IPS-NIHi11 (cell line): ENCODE data around the gene KDM4C.
A peak's percentile ranks its signal among the peaks of the same experiment; 100 is the strongest.

Experiments used
- DNase-seq: peaks from one replicate; pipeline ENCODE4 v3.0.0; 2012; ENCODE audit warnings: mixed read lengths, low spot score

Gene KDM4C

GRCh38 chr9:7097785-7098752 lies 340.3 kb downstream of the KDM4C start:
- DNase-seq: no peak

DNA sequence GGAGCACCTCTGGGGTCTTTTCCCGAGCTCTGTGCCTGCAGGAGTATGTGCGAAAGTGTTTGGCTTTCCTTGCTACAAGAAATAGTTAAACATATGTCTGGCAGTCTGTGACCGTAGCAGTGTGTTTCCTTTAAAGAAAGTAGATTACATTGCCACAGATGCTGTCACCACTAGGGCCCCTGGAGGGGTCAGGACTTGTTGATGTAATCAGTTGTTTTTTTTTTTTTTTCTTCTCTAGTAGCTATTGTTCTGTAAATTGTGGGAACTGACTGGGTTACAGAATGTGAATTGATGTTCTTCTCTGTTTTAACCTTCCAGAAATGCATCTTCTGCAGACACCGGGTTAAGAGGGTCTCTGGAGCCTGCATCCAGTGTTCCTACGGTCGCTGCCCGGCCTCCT lies 345.6 kb downstream of the KDM4C start:
- peak; percentile 25 for DNase-seq

GRCh38 chr9:7103771-7104170 lies 346.0 kb downstream of the KDM4C start:
- DNase-seq: no peak

DNA sequence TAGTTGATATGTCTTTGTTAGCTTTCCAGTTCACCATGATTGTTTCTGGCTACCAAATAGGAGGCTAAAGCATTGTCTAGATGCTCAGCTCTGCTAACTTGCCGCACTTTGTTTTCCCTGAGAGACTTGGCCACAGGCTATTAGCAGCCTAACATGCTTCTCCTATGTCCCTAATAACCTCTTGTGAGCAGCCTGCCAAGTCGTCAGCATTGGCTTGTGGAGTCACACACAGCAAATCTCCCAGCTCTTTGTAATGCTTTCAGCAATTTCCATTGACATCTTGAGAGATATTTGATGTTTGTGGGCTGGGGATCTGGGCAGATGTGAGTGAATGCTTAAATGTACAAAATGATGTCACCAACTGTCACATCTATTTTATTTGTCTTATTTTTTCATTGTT lies 346.9 kb downstream of the KDM4C start:
- no peak for DNase-seq

- no peak for DNase-seq
Measured at GRCh38 chr9:7105095-7105494, 347.3 kb downstream of the KDM4C start.

GRCh38 chr9:7108936-7109335 lies 351.2 kb downstream of the KDM4C start:
- no peak for DNase-seq

DNA sequence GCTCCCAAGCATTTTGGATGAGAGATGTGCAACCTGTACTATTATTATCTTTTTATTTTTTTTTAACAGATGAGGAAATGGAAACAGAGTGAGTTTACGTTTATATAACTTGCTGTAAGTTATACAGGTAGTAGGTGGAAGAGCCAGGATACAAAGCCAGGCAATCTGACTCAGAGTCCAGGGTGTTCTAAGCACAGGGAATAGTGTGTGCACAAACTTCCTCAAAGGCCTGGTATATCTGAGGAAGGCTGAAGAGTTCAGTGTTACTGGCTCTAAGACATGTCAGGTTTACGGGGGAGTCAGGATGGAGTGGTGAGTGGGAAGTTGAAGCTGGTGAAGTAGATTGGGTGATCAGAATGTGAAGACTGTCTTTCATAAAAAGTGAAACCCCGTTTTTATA lies 353.6 kb downstream of the KDM4C start:
- no peak for DNase-seq

DNA sequence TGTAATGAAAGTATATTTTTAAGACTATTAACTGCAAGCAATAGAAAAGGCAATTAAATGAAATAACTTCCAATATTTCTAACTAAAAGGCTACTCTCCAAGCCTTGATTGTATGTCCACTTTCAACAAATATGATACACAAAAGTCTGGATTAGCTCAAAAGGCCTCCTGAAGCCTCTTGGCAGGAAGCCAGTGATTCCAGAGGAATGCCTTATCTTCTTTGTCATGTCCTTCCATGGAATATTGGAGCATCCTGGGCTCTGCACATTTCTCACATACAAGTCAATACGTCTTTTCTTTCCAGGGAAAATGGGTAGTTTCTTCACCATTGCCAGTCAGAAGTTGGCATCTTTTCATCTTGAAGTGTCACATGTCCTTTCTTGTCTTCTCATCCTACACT lies 357.8 kb downstream of the KDM4C start:
- DNase-seq: no peak

- no peak for DNase-seq
Measured at GRCh38 chr9:7117676-7118561, 360.1 kb downstream of the KDM4C start.

- no peak for DNase-seq
Measured at GRCh38 chr9:7118633-7119032, 360.9 kb downstream of the KDM4C start.

GRCh38 chr9:7119612-7120011 lies 361.8 kb downstream of the KDM4C start:
- DNase-seq: no peak

- DNase-seq: no peak
Measured at GRCh38 chr9:7121055-7121454, 363.3 kb downstream of the KDM4C start.

GRCh38 chr9:7121664-7122063 lies 363.9 kb downstream of the KDM4C start:
- no peak for DNase-seq

DNA sequence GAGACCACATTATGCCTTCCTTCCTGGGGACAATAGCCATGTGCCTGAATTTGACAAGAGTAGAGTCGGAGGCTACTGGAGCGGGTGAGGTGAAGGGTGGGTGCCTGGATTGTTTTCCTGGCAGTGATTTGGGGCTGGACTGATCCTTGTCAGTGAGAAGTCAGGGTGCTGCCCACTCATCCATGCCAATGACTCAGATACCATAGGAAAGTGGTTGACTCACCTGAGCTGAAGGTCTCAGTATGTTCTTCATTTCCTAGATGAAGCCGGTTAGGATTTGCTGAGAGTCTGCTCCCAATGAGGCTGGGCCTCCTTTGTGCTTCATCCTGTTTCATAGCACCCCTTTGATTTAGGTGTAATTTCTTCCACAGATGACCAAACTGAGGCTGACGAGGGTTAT lies 366.0 kb downstream of the KDM4C start:
- no peak for DNase-seq

DNA sequence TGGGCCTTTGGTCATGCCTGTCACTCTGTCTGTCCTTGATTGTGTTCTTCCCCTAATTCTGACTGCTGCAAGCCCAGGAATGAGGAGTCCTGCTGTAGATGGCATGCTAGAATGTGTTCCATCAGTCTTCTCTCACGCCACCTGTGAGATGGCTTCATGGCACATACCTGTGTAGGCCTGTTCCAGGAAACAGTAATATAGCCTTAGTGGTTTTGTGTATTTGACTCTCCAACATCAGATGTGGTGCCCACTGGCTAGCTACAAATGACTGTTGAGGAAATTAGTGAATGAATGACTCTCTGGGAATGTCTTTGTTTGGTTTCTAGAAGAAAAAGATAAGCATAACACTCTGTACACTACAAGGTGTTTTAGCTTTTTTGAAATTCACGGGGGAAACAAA lies 367.5 kb downstream of the KDM4C start:
- no peak for DNase-seq

- no peak for DNase-seq
Measured at GRCh38 chr9:7129391-7129790, 371.6 kb downstream of the KDM4C start.

DNA sequence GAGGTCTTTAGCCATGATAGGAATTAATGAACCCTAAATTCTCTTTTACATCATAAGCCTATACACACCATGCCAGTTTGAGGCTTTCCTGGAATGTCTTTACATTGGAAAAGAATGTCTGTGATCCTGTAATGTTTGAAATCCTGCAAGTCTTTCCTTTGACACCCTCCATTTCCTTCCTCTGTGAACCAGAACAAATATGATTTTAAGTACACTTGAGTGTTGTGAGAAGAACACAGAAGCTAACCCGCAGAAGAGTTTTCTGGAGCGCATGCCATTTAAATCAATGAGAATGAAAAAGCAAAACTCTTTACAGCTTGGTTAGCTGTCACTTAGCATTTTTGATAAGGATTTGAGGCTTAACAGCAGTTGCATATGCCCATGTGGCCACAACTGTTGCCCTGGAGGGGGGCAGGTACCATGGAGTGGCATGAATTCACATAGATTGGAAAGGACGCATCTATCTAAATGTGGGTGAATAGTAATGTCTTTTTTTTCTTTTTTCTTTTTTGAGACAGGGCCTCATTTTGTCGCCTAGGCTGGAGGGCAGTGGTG lies 372.6 kb downstream of the KDM4C start:
- no peak for DNase-seq

DNA sequence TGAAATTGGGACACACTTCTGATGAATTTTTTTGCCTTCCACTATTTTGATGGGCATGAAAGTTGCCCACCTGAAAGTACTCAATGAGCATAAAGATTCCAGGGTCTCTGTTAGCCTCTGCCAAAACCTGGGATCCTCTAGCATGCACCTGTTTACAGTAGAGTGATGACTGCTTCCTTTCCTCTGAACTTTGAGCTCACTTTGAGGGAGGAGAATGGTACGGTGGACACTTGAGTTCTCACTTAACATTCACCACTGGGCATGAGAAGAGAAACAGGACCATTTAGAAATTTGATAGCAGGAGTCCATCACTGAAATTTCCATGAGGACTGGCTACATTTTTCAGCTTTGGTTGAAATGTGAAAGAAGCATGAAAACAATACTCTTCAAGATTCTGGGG lies 374.8 kb downstream of the KDM4C start:
- no peak for DNase-seq

- DNase-seq: no peak
Measured at GRCh38 chr9:7135735-7136134, 378.0 kb downstream of the KDM4C start.

DNA sequence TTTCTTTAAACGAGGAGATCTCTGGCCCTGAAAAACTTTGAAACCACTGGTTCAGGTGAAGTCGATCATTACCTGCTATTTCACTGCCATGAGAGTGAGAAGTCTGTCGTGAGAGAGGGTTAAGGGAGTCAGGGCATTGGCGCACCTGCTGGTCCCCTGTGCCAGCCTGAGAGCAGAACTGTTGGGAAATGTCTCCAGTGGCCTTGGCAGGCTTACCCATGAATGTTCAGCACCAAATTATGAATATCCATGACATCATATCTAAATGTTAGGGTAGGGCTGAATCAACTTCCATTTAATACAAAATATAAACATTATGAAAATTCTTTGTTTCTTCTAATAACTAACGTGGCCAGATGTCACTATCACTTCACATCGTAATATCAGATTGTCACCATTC lies 379.3 kb downstream of the KDM4C start:
- DNase-seq: no peak

- no peak for DNase-seq
Measured at GRCh38 chr9:7137571-7137970, 379.8 kb downstream of the KDM4C start.

- no peak for DNase-seq
Measured at GRCh38 chr9:7139886-7140285, 382.1 kb downstream of the KDM4C start.

GRCh38 chr9:7140401-7140800 lies 382.6 kb downstream of the KDM4C start:
- DNase-seq: no peak
